ENCODE results near the gene RAB6D. TPM values are rescaled to one million over a fixed set of nuclear protein-coding genes. Genes with fewer than 3 reads are reported as not detected.
A peak's percentile ranks its signal among the peaks of the same experiment; 100 is the strongest.
"Not testable (repeated sequence)": the region's sequence is repeated elsewhere in the genome, so short reads cannot be mapped to it uniquely, and the experiment has no call there.

The RAB6D gene
- polyA plus RNA-seq, 3 donors: not detected

DNA sequence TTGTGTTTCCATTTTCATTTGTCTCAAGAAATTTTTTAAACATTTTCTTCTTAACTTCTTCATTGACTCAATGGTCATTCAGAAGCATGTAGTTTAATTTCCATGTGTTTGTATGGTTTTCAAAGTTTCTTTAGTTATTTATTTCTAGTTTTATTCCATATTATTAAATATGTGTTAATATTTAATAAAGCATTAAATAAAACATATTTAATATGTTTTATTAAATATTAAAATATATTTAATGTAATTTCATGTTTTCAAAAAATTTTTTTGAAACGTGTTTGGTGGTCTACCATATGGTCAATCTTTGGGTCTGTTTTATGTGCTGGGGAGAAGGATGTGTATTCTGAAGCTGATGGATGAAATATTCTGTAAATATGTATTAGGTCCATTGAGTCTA is 32.2 kb upstream of the RAB6D start:
- H3K4me1 Mint-ChIP-seq; H3K27ac Mint-ChIP-seq; H3K9me3 Mint-ChIP-seq; H3K4me3 ChIP-seq (replicated peaks in 1 of 3; ENCODE audit: low read depth in 2 of 3, low read length in 3 of 3); H2AFZ ChIP-seq (ENCODE audit: insufficient read depth, low read depth, low read length, poor library complexity, severe bottlenecking); H3K9ac ChIP-seq (ENCODE audit: insufficient read depth, low read length, poor library complexity, severe bottlenecking); H3K36me3 ChIP-seq (replicated peaks in 1 of 2; ENCODE audit: control insufficient read depth in 1 of 2, insufficient read depth in 2 of 2, low read length in 2 of 2); H3K4me3 Mint-ChIP-seq; H3K79me2 ChIP-seq (ENCODE audit: insufficient read depth, low read length); DNase-seq; H3K27me3 ChIP-seq (ENCODE audit: control insufficient read depth in 2 of 2, insufficient read depth in 2 of 2, low read length in 2 of 2); H3K27ac ChIP-seq (ENCODE audit: low read depth in 1 of 2, low read length in 2 of 2); H3K9me3 ChIP-seq (replicated peaks in 1 of 2; ENCODE audit: control insufficient read depth in 1 of 2, insufficient read depth in 1 of 2, low read length in 2 of 2); H4K20me1 ChIP-seq (ENCODE audit: insufficient read depth, low read length); H3K4me2 ChIP-seq (replicated peaks; ENCODE audit: extremely low read depth, low read length, poor library complexity, severe bottlenecking); intact Hi-C loops (cut with micrococcal nuclease); H3K4me1 ChIP-seq (ENCODE audit: control insufficient read depth in 1 of 2, insufficient read depth in 2 of 2, low read length in 2 of 2); H3K36me3 Mint-ChIP-seq: not testable (repeated sequence)
- peaks cover 3 to 22% (median 14%) of the 10 kb centered on the region in 3 donors for H3K27me3 Mint-ChIP-seq (ENCODE audit: low read depth in 3 of 3)
- WGBS (ENCODE audit: insufficient coverage): no CpG with 5 or more reads among the region's 1 CpG

DNA sequence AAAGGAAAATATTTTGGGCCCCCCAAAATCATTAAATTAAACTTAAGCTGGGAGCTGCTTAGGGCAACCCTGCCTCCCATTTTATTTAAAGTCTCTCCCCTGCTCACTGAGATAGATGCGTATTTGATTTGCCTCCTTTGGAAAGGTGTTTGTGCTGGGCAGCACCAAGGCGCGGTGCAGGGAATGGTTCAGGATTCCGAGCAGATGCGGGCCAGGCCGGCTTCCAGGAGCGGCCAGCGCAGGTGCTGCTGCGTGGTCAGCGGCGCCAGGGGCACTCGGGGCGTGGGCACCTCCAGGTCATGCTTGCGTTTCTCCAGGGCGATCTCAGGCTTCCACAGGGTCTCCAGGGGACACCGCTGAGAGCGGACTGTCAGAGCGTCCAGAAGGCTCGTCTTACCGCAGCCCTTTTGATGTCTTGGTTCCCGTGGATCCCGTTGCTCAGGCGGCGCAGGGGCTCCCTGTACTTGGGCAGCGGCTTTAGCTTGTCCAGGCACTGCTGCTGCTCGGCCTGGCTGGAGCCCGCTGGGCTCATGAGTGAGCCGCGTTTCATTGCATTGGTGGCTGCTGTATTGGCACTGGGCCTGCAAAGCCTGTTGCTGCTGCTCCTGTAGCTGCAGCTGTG is 31.2 kb upstream of the RAB6D start:
- H3K9me3 Mint-ChIP-seq; H3K79me2 ChIP-seq (ENCODE audit: insufficient read depth, low read length); H3K9ac ChIP-seq (ENCODE audit: insufficient read depth, low read length, poor library complexity, severe bottlenecking); H3K36me3 Mint-ChIP-seq; H3K4me2 ChIP-seq (replicated peaks; ENCODE audit: extremely low read depth, low read length, poor library complexity, severe bottlenecking); H3K4me3 ChIP-seq (replicated peaks in 1 of 3; ENCODE audit: low read depth in 2 of 3, low read length in 3 of 3); H4K20me1 ChIP-seq (ENCODE audit: insufficient read depth, low read length); H3K36me3 ChIP-seq (replicated peaks in 1 of 2; ENCODE audit: control insufficient read depth in 1 of 2, insufficient read depth in 2 of 2, low read length in 2 of 2); intact Hi-C loops (cut with micrococcal nuclease); H3K4me1 ChIP-seq (ENCODE audit: control insufficient read depth in 1 of 2, insufficient read depth in 2 of 2, low read length in 2 of 2); H3K4me1 Mint-ChIP-seq; H3K27ac ChIP-seq (ENCODE audit: low read depth in 1 of 2, low read length in 2 of 2); H3K9me3 ChIP-seq (replicated peaks in 1 of 2; ENCODE audit: control insufficient read depth in 1 of 2, insufficient read depth in 1 of 2, low read length in 2 of 2); H2AFZ ChIP-seq (ENCODE audit: insufficient read depth, low read depth, low read length, poor library complexity, severe bottlenecking); H3K27me3 ChIP-seq (ENCODE audit: control insufficient read depth in 2 of 2, insufficient read depth in 2 of 2, low read length in 2 of 2); DNase-seq: not testable (repeated sequence)
- WGBS (ENCODE audit: insufficient coverage): 80% methylated on average over 25 of the region's 29 CpGs
- peak overlapping the region in 1 of 7 donors; percentile 31 for H3K27ac Mint-ChIP-seq
- peaks cover 0 to 21% (median 9%) of the 10 kb centered on the region in 3 donors for H3K27me3 Mint-ChIP-seq (ENCODE audit: low read depth in 3 of 3)
- H3K4me3 Mint-ChIP-seq: peak overlapping the region in 1 of 2 donors; percentile 19
